Measurements from ENCODE around the gene RASGEF1C. TPM values are rescaled to one million over a fixed set of nuclear protein-coding genes. Genes with fewer than 3 reads are reported as not detected.

The RASGEF1C gene
- total and polyA plus RNA-seq, 2 experiments from 2014 or later: 0.40 to 0.42 TPM

DNA sequence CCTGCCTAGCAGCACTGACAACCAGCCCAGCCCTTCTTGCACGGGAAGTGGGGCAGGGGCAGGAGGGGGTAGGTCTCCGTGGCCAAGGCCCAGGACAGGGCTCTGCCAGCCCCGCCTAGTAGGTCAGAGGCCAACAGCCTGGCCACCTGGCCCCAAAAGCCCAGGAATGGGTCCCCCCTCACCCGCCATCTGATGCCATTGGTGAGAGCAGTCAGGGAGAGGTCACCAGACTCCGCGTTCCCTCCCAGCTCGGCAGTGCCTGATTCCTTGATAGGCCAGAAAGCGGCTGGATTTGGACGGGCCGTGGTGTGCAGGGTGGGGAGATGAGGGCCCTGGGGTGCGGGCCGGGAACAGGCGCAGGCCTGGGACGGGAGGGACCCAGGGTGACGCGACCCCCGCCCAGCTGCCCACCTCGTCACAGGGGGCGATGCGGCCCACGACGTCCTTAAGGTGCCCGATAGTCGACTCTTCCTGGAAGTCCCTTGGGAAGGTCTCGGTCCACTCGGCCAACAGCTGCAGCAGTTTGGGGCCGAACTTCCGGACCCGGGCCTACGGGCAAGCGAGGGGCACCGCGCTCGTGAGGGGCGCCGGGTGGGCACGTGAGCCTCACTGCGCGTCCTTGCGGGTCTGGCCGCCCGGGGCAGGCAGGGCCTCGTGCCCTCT, 72.9 kb downstream of the RASGEF1C start (continued):
- TF ChIP-seq, protein P1, sequence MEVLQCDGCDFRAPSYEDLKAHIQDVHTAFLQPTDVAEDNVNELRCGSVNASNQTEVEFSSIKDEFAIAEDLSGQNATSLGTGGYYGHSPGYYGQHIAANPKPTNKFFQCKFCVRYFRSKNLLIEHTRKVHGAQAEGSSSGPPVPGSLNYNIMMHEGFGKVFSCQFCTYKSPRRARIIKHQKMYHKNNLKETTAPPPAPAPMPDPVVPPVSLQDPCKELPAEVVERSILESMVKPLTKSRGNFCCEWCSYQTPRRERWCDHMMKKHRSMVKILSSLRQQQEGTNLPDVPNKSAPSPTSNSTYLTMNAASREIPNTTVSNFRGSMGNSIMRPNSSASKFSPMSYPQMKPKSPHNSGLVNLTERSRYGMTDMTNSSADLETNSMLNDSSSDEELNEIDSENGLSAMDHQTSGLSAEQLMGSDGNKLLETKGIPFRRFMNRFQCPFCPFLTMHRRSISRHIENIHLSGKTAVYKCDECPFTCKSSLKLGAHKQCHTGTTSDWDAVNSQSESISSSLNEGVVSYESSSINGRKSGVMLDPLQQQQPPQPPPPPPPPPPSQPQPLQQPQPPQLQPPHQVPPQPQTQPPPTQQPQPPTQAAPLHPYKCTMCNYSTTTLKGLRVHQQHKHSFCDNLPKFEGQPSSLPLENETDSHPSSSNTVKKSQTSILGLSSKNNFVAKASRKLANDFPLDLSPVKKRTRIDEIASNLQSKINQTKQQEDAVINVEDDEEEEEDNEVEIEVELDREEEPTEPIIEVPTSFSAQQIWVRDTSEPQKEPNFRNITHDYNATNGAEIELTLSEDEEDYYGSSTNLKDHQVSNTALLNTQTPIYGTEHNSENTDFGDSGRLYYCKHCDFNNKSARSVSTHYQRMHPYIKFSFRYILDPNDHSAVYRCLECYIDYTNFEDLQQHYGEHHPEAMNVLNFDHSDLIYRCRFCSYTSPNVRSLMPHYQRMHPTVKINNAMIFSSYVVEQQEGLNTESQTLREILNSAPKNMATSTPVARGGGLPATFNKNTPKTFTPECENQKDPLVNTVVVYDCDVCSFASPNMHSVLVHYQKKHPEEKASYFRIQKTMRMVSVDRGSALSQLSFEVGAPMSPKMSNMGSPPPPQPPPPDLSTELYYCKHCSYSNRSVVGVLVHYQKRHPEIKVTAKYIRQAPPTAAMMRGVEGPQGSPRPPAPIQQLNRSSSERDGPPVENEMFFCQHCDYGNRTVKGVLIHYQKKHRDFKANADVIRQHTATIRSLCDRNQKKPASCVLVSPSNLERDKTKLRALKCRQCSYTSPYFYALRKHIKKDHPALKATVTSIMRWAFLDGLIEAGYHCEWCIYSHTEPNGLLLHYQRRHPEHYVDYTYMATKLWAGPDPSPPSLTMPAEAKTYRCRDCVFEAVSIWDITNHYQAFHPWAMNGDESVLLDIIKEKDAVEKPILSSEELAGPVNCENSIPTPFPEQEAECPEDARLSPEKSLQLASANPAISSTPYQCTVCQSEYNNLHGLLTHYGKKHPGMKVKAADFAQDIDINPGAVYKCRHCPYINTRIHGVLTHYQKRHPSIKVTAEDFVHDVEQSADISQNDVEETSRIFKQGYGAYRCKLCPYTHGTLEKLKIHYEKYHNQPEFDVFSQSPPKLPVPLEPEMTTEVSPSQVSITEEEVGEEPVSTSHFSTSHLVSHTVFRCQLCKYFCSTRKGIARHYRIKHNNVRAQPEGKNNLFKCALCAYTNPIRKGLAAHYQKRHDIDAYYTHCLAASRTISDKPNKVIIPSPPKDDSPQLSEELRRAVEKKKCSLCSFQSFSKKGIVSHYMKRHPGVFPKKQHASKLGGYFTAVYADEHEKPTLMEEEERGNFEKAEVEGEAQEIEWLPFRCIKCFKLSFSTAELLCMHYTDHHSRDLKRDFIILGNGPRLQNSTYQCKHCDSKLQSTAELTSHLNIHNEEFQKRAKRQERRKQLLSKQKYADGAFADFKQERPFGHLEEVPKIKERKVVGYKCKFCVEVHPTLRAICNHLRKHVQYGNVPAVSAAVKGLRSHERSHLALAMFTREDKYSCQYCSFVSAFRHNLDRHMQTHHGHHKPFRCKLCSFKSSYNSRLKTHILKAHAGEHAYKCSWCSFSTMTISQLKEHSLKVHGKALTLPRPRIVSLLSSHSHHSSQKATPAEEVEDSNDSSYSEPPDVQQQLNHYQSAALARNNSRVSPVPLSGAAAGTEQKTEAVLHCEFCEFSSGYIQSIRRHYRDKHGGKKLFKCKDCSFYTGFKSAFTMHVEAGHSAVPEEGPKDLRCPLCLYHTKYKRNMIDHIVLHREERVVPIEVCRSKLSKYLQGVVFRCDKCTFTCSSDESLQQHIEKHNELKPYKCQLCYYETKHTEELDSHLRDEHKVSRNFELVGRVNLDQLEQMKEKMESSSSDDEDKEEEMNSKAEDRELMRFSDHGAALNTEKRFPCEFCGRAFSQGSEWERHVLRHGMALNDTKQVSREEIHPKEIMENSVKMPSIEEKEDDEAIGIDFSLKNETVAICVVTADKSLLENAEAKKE (CRISPR knock-in tag; IDR thresholded peaks at IDR 0.05): no peak
- TF ChIP-seq STAT1 (IDR thresholded peaks at IDR 0.05; ENCODE audit: unreplicated experiment): no peak
- TF ChIP-seq ZNF331 (CRISPR knock-in tag; IDR thresholded peaks at IDR 0.05; ENCODE audit: low read depth): no peak
- TF ChIP-seq CREB1 (CRISPR knock-in tag; IDR thresholded peaks at IDR 0.05; ENCODE audit: low read depth): no peak
- TF ChIP-seq, protein P2, sequence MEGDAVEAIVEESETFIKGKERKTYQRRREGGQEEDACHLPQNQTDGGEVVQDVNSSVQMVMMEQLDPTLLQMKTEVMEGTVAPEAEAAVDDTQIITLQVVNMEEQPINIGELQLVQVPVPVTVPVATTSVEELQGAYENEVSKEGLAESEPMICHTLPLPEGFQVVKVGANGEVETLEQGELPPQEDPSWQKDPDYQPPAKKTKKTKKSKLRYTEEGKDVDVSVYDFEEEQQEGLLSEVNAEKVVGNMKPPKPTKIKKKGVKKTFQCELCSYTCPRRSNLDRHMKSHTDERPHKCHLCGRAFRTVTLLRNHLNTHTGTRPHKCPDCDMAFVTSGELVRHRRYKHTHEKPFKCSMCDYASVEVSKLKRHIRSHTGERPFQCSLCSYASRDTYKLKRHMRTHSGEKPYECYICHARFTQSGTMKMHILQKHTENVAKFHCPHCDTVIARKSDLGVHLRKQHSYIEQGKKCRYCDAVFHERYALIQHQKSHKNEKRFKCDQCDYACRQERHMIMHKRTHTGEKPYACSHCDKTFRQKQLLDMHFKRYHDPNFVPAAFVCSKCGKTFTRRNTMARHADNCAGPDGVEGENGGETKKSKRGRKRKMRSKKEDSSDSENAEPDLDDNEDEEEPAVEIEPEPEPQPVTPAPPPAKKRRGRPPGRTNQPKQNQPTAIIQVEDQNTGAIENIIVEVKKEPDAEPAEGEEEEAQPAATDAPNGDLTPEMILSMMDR (conservative IDR thresholded peaks at IDR 0.05; ENCODE audit: low read depth in 2 of 2): no peak
- no peak for TF ChIP-seq NANOG (IDR thresholded peaks at IDR 0.05; ENCODE audit: borderline replicate concordance)
- no peak for TF ChIP-seq JUNB (IDR thresholded peaks at IDR 0.05; ENCODE audit: unreplicated experiment)
- TF ChIP-seq EZH2phosphoT487 (IDR thresholded peaks at IDR 0.05; ENCODE audit: unreplicated experiment): no peak
- TF ChIP-seq ZNF114 (CRISPR knock-in tag; IDR thresholded peaks at IDR 0.05): no peak

All from GM23338 (cell line).